GM12878 (cell line): ENCODE measurements around the gene CPD. TPM values are rescaled to one million over a fixed set of nuclear protein-coding genes. Genes with fewer than 3 reads are reported as not detected.

Experiments used
- ATAC-seq: fragments of 200-7000 bp; cut with Tn5 transposase; 3 replicates; pipeline ENCODE4 v1.9.1; 2020; ENCODE audit warnings: mild to moderate bottlenecking, moderate library complexity
- BruUV-seq: library from RNA; stranded (reverse); fragments of 400-500 nt; replicated peaks from 2 replicates; lab custom pipeline; 2021; lab: Mats Ljungman, UMichigan
- CTCF ChIA-PET: fragments of 300-600 bp; sonication (Branson Sonifier 250); formaldehyde crosslinking; extraction: SDS; loops from one replicate; lab custom pipeline; 2021; ENCODE audit warnings: inconsistent platforms; lab: Yijun Ruan, JAX
- POLR2A ChIA-PET: fragments of 350-600 bp; formaldehyde crosslinking; extraction: SDS; loops from one replicate; lab custom pipeline; 2021; ENCODE audit warnings: inconsistent platforms; lab: Charles Lee
- RAD21 ChIA-PET: fragments of 300-600 bp; sonication (Branson Sonifier 250); formaldehyde crosslinking; loops from one replicate; lab custom pipeline; 2023; ENCODE audit warnings: antibody characterized with exemption; ENCODE audit not compliant: unreplicated experiment; lab: Charles Lee
- SMC1A ChIA-PET: fragments of 300-600 bp; sonication (Branson Sonifier 250); formaldehyde crosslinking; loops from one replicate; lab custom pipeline; 2023; ENCODE audit not compliant: unreplicated experiment, uncharacterized antibody; lab: Charles Lee
- DNase-seq: peaks from one replicate; pipeline ENCODE4 v3.0.0-alpha.2; 2011; ENCODE audit warnings: low read depth, low spot score
- FAIRE-seq: peaks from 3 replicates; lab custom pipeline; 2011; peaks lifted over from hg19 to GRCh38; lab: Jason Lieb, UNC
- H2AFZ ChIP-seq: 2 replicates; pipeline ENCODE4 v1.6.0; 2011; ENCODE audit warnings: low read depth, low read length, control low read depth; ENCODE audit not compliant: control insufficient read depth
- H3K27ac ChIP-seq: 2 replicates; pipeline ENCODE4 v1.5.1; 2011; ENCODE audit warnings: control low read depth; ENCODE audit not compliant: control insufficient read depth, insufficient read depth
- H3K27me3 ChIP-seq, 2 experiments: replicated peaks in 1 of 2; 2 replicates each; pipeline versions ENCODE4 v1.6.0 to v1.6.1; 2011; ENCODE audit warnings: low read length in 1 of 2; ENCODE audit not compliant: control insufficient read depth in 2 of 2, insufficient read depth in 2 of 2
- H3K36me3 ChIP-seq, 2 experiments: 2 replicates each; pipeline ENCODE4 v1.5.1; 2011; ENCODE audit warnings: low read length in 1 of 2; ENCODE audit not compliant: control insufficient read depth in 2 of 2, insufficient read depth in 2 of 2
- H3K4me1 ChIP-seq: 2 replicates; pipeline ENCODE4 v1.6.1; 2011; ENCODE audit warnings: mild to moderate bottlenecking, low read length, moderate library complexity, mixed read lengths; ENCODE audit not compliant: control insufficient read depth, insufficient read depth
- H3K4me2 ChIP-seq: 2 replicates; pipeline ENCODE4 v1.6.0; 2011; ENCODE audit warnings: control low read depth; ENCODE audit not compliant: control insufficient read depth, insufficient read depth
- H3K4me3 ChIP-seq: fragments of 200-600 bp; sonication (generic); 2 replicates; pipeline ENCODE4 v1.5.1; 2016
- H3K79me2 ChIP-seq: 2 replicates; pipeline ENCODE4 v1.6.0; 2011; ENCODE audit warnings: low read length; ENCODE audit not compliant: control insufficient read depth, insufficient read depth
- H3K9ac ChIP-seq: 2 replicates; pipeline ENCODE4 v1.8.0; 2011; ENCODE audit warnings: low read length, control low read depth, mixed read lengths; ENCODE audit not compliant: control insufficient read depth, insufficient read depth
- H3K9me3 ChIP-seq: replicated peaks from 3 replicates; pipeline ENCODE4 v1.5.1; 2011; ENCODE audit warnings: mild to moderate bottlenecking, low read length; ENCODE audit not compliant: control insufficient read depth, insufficient read depth
- H4K20me1 ChIP-seq: 2 replicates; pipeline ENCODE4 v1.6.0; 2011; ENCODE audit not compliant: control insufficient read depth, insufficient read depth
- FOS ChIP-seq: IDR thresholded peaks from 3 replicates; pipeline ENCODE4 v1.6.1; 2011; ENCODE audit warnings: borderline replicate concordance; ENCODE audit not compliant: insufficient read length; ENCODE audit errors: extremely low read depth
- IRF3 ChIP-seq: fragments of 450-650 bp; IDR thresholded peaks from 2 replicates; pipeline ENCODE4 v1.6.1; 2014; ENCODE audit warnings: mild to moderate bottlenecking
- JUNB ChIP-seq: IDR thresholded peaks from 2 replicates; pipeline ENCODE4 v1.6.1; 2016; ENCODE audit warnings: antibody characterized with exemption, mild to moderate bottlenecking
- NBN ChIP-seq: fragments of 450-650 bp; IDR thresholded peaks from 2 replicates; pipeline ENCODE4 v1.6.1; 2016
- PRDM15 ChIP-seq: fragments of 450-650 bp; formaldehyde crosslinking; IDR thresholded peaks from 2 replicates; pipeline ENCODE4 v1.4.0; 2020; ENCODE audit warnings: mild to moderate bottlenecking, moderate library complexity
- RAD21 ChIP-seq: IDR thresholded peaks from 2 replicates; pipeline ENCODE4 v1.6.1; 2011; ENCODE audit warnings: mild to moderate bottlenecking, low read depth, low read length, moderate library complexity; ENCODE audit not compliant: insufficient read depth
- TCF12 ChIP-seq: IDR thresholded peaks from 2 replicates; pipeline ENCODE4 v1.6.1; 2011; ENCODE audit warnings: low read depth, mild to moderate bottlenecking, low read length
- WGBS: methylation state at CpG from one replicate; pipeline ENCODE4 v1.1.6; 2016; ENCODE audit warnings: low lambda C conversion rate; ENCODE audit not compliant: insufficient replicate concordance, insufficient coverage; ENCODE audit errors: missing lambda C conversion rate; 5-methylcytosine and 5-hydroxymethylcytosine counted together
- in situ Hi-C: fragments of 300-500 bp; cut with MboI; formaldehyde crosslinking; loops from 9 replicates; pipeline ENCODE4 v1.14.3; 2018; ENCODE audit warnings: mixed read lengths
- intact Hi-C: fragments of 100-400 bp; cut with micrococcal nuclease; formaldehyde crosslinking; loops from one replicate; pipeline ENCODE4 v1.14.2; 2022; ENCODE audit not compliant: unreplicated experiment
- polyA plus RNA-seq, 11 experiments: library from polyadenylated mRNA; depleted of rRNA in 4 of 11; unstranded in 6 of 11; stranded (reverse) in 5 of 11; fragments of >200 nt; fragmentation: Nextera tagmentation in 4 of 11; fragmentation: Illumina TruSeq in 1 of 11; extraction: Ambion mirVana in 4 of 11; extraction: Trizol in 1 of 11; gene quantifications; 1 replicate in 1 of 11; 2 replicates in 10 of 11; pipeline versions ENCODE4 v1.2.1 to v1.2.3, GENCODE V29; 2011 to 2016; ENCODE audit warnings: inconsistent platforms in 2 of 11, missing spikeins in 2 of 11, low read depth in 1 of 11
- total RNA-seq, 4 experiments: library from RNA; depleted of rRNA in 3 of 4; stranded (reverse); fragments of >200 nt in 3 of 4; fragmentation: Illumina TruSeq in 1 of 4; extraction: Trizol in 1 of 4; gene quantifications; 2 replicates each; pipeline versions ENCODE4 v1.2.1 to v1.2.3, GENCODE V29; 2013 to 2021

Gene CPD
- total and polyA plus RNA-seq, 10 of the 15 experiments (the other 5 are each of a cell fraction or from before 2014, with no cell fraction given): 3.5 to 24.2 (median 15.7) TPM

GRCh38 chr17:30395398-30396022 is 16.8 kb downstream of the CPD start:
- intact Hi-C loops: no loop called here

More at GRCh38 chr17:30395398-30396022, 16.8 kb downstream of the CPD start:
- H3K27me3 ChIP-seq: no peaks in the 10 kb centered on the region
- no peak overlapping the region for H3K4me2 ChIP-seq
- H3K79me2 ChIP-seq: no peaks in the 10 kb centered on the region
- CTCF ChIA-PET: interaction anchor here (1.3 to 1.4 kb wide), 2 partner anchors 59 to 270 kb away, joined by 3 to 5 read pairs; no protein-coding TSS in a partner anchor
- H3K4me1 ChIP-seq: no peaks in the 10 kb centered on the region
- no peaks in the 10 kb centered on the region for H4K20me1 ChIP-seq
- 94% methylated on average over 2 of the region's 2 CpGs for WGBS
- FAIRE-seq (no peak), DNase-seq (no peak), ATAC-seq (0 out of 3 replicates have a peak, but pooled peaks have one; percentile 27)
- no peaks in the 10 kb centered on the region for H3K9me3 ChIP-seq
- SMC1A ChIA-PET: interaction anchor here (1.4 kb wide), 1 partner anchor 11 kb away, joined by 4 read pairs; no protein-coding TSS in a partner anchor
- POLR2A ChIA-PET: no interaction called here
- in situ Hi-C loops: no loop called here
- H3K27ac ChIP-seq: no peak overlapping the region
- H3K36me3 ChIP-seq: no peaks in the 10 kb centered on the region; a peak in 1 of 4 replicates
- RAD21 ChIA-PET: interaction anchor here (0.8 kb wide), 2 partner anchors 12 to 48 kb away, joined by 3 read pairs; no protein-coding TSS in a partner anchor
- BruUV-seq: no TSS peak
- no peak overlapping the region for H3K9ac ChIP-seq
- no peak for TF ChIP-seq PRDM15 (CRISPR knock-in tag)
- TF ChIP-seq TCF12: no peak
- TF ChIP-seq NBN: no peak
- no peak for TF ChIP-seq JUNB
- TF ChIP-seq FOS: no peak
- TF ChIP-seq IRF3: no peak
- no peak for TF ChIP-seq RAD21
- no peak overlapping the region for H3K4me3 ChIP-seq
- H2AFZ ChIP-seq: no peak overlapping the region
